Measurements from ENCODE around the gene IRS2. TPM values are rescaled to one million over a fixed set of nuclear protein-coding genes. Genes with fewer than 3 reads are reported as not detected.

The IRS2 gene
- total and polyA plus RNA-seq, 2 of the 8 experiments (the other 6 are each of a cell fraction or from before 2014, with no cell fraction given): 2.6 to 17.0 TPM

DNA sequence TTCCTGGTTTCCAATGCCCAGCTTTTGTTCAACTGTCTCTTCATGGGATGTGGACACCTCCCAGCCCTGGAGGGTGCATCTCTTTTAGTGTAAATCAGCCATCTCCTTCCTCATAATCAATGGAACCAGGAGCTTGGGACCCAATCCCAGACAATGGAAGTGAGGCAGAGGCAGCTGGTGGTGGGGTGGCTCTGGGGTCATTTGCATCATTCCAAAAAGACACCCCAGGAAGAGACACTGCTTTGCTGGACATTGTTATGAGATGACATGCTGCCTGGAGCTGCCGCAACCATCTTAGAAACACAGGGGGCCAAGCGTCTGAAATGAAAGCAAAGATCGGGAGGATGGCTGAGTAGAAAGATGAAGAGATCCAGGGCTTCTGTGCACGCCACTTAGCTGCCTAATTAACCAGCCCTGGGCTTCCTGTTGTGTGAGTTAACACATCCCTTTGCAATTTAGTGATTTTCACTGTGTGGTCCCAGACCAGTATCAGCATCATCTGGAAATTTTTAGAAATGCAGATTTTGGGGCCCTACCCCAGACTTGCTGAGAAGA, 36.1 kb downstream of the IRS2 start:
- Histone ChIP-seq H3K36me3 (ENCODE audit: control insufficient read depth in 2 of 4, insufficient read depth in 4 of 4, low read length in 3 of 4) (peaks cover 0 to 10% (median 4%) of the 10 kb centered on the region in 4 experiments; a peak in 5 of 8 replicates), H2AK5ac (ENCODE audit: low read depth, low read length) (no peak overlapping the region), H3K4me1 (replicated peaks in 1 of 4; ENCODE audit: control insufficient read depth in 3 of 4, insufficient read depth in 4 of 4, low read length in 3 of 4) (no peaks in the 10 kb centered on the region), H3K79me1 (ENCODE audit: low read depth, low read length) (no peaks in the 10 kb centered on the region), H2BK120ac (replicated peaks; ENCODE audit: low read depth, low read length) (no peak overlapping the region), H2BK15ac (ENCODE audit: low read length) (no peak overlapping the region), H2BK20ac (ENCODE audit: low read length) (no peak overlapping the region), H4K20me1 (replicated peaks in 1 of 2; ENCODE audit: control insufficient read depth in 1 of 2, insufficient read depth in 2 of 2, low read length in 2 of 2) (no peaks in the 10 kb centered on the region), H3K18ac (ENCODE audit: extremely low read depth, low read length) (no peak overlapping the region), H3K14ac (ENCODE audit: insufficient read length) (no peak overlapping the region), H3K56ac (replicated peaks; ENCODE audit: insufficient read length, low read depth, low read length) (no peak overlapping the region), H3K23ac (ENCODE audit: insufficient read length) (no peak overlapping the region), H4K91ac (replicated peaks; ENCODE audit: insufficient read length, low read length) (no peak overlapping the region), H3K4me2 (ENCODE audit: insufficient read depth in 1 of 2, low read depth in 2 of 2, low read length in 2 of 2) (no peak overlapping the region), H2BK12ac (ENCODE audit: low read depth, low read length) (no peak overlapping the region), H4K8ac (ENCODE audit: extremely low read depth, insufficient read depth, low read length) (no peak overlapping the region), H3K9ac (replicated peaks in 1 of 4; ENCODE audit: extremely low read depth in 1 of 4, low read depth in 3 of 4, low read length in 3 of 4) (no peak overlapping the region), H2BK5ac (ENCODE audit: low read depth, low read length) (no peak overlapping the region), H3K4me3 (ENCODE audit: extremely low read depth in 1 of 4, insufficient read depth in 2 of 4, low read depth in 3 of 4, low read length in 4 of 4) (no peak overlapping the region), H3K9me3 (ENCODE audit: insufficient read depth in 2 of 2, low read depth in 1 of 2, low read length in 1 of 2) (no peaks in the 10 kb centered on the region), H3K4ac (replicated peaks; ENCODE audit: insufficient read length, low read depth, low read length) (no peak overlapping the region), H3K79me2 (ENCODE audit: control insufficient read depth in 1 of 2, insufficient read depth in 2 of 2, low read length in 2 of 2) (no peaks in the 10 kb centered on the region), H3K27me3 (replicated peaks in 1 of 4; ENCODE audit: control insufficient read depth in 3 of 4, extremely low read depth in 1 of 4, insufficient read depth in 3 of 4, low read length in 3 of 4) (no peaks in the 10 kb centered on the region), H3K23me2 (ENCODE audit: low read depth, low read length) (no peaks in the 10 kb centered on the region; the same call in 1 of the 2 replicates), H2AFZ (ENCODE audit: low read length) (no peak overlapping the region), H4K5ac (ENCODE audit: insufficient read length, low read depth, low read length) (no peak overlapping the region), H3K27ac (ENCODE audit: low read depth, low read length) (no peak overlapping the region)
- CTCF ChIA-PET (ENCODE audit: partially characterized antibody): interaction anchor here (1.1 to 2.3 kb wide), 6 partner anchors 8 to 188 kb away, joined by 3 to 6 read pairs (median 4); no protein-coding TSS in a partner anchor
- no peak for FAIRE-seq
- POLR2A ChIA-PET (ENCODE audit: partially characterized antibody): interaction anchor here (1.3 to 1.6 kb wide), 2 partner anchors 9 to 68 kb away, joined by 3 read pairs; no protein-coding TSS in a partner anchor
- TF ChIP-seq SIRT6 (IDR thresholded peaks at IDR 0.05; ENCODE audit: low read length) (no peak), SRF (IDR thresholded peaks at IDR 0.05; ENCODE audit: low read depth, low read length) (no peak), FOSL1 (IDR thresholded peaks at IDR 0.05; ENCODE audit: insufficient read depth, low read depth, low read length) (no peak), RFX5 (IDR thresholded peaks at IDR 0.05; ENCODE audit: borderline replicate concordance, low read depth, low read length) (no peak), SP4 (IDR thresholded peaks at IDR 0.05; ENCODE audit: low read length) (no peak), JUND (IDR thresholded peaks at IDR 0.05; ENCODE audit: low read length) (no peak), RNF2 (IDR thresholded peaks at IDR 0.05; ENCODE audit: borderline replicate concordance, low read depth, low read length, missing control alignments, poor library complexity, severe bottlenecking) (no peak), BCL11A (IDR thresholded peaks at IDR 0.05; ENCODE audit: low read depth in 2 of 2, low read length in 2 of 2) (no peak), KDM1A (IDR thresholded peaks at IDR 0.05; ENCODE audit: borderline replicate concordance, low read length) (no peak), RXRA (IDR thresholded peaks at IDR 0.05; ENCODE audit: insufficient read depth, low read depth, low read length) (no peak), PHF8 (conservative IDR thresholded peaks at IDR 0.05; ENCODE audit: low read depth, low read length) (no peak), CREB1 (IDR thresholded peaks at IDR 0.05) (no peak), HDAC2 (IDR thresholded peaks at IDR 0.05; ENCODE audit: borderline replicate concordance in 1 of 2, low read depth in 2 of 2, low read length in 2 of 2) (no peak)
- no peak for DNase-seq (ENCODE audit: low read depth in 1 of 2, low spot score in 2 of 2)
- 94% methylated on average over 4 of the region's 4 CpGs; no CpG with 5 or more reads in 1 of the 2 experiments for WGBS, 2 experiments (ENCODE audit: extremely low coverage in 1 of 2, insufficient coverage in 1 of 2, insufficient read length in 1 of 2, insufficient replicate concordance in 2 of 2, low coverage in 1 of 2, low lambda C conversion rate in 2 of 2, missing lambda C conversion rate in 1 of 2)

Measured in H1 (cell line).